Occipital lobe (tissue), 3 donors: ENCODE data around the gene FOXD3. TPM values are rescaled to one million over a fixed set of nuclear protein-coding genes. Genes with fewer than 3 reads are reported as not detected.
A peak's percentile ranks its signal among the peaks of the same experiment; 100 is the strongest.

Experiments used
- DNase-seq: peaks from one replicate; lab custom pipeline; 2025; lab: John Stamatoyannopoulos, UW
- small RNA-seq: library from RNA; depleted of rRNA; stranded (forward); fragments of <200 nt; gene quantifications from one replicate; pipeline ENCODE3, GENCODE V24; 2014
- total RNA-seq: library from RNA; depleted of rRNA; stranded (reverse); fragments of >200 nt; gene quantifications from one replicate; pipeline ENCODE4 v1.2.3, GENCODE V29; 2014

FOXD3 gene
- total RNA-seq, 1 donor from 2014 or later = not detected

DNA sequence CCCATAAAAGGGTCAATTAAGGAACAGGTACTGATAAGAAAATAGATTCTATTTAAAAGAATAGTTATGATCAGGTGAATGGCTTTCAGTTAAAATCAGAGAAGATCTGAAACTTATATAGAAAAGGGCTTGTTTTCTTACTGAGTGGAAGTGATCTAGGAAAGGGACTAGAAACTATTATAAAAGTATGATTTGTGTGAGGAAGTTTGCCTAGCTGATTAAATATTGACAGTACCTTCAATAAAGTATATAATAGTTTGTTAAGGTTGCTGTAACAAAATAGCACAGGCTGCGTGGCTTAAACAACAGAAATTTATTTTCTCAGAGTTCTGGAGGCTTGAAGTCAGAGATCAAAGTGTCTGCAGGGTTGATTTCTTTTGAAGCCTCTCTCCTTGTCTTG lies 39.7 kb downstream of the FOXD3 start:
- DNase-seq = no peak

DNA sequence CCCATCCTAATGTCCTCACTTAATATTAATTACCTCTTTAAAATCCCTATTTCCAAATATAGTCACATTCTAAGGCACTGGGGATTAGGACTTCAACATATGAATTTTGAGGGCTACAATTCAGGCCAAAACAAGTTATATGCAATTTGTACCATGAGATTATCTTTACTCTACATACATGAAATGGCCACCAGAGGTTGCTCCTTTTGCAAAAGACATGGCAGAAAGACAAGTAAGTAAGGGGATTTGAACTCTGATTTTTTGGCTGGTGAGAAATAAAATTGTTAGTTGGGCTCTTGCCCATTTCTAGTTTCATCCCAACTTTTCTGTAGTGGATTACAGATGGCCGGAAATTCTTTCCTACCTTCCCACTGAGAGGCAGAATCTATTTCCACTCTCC lies 40.2 kb downstream of the FOXD3 start:
- no peak for DNase-seq

DNA sequence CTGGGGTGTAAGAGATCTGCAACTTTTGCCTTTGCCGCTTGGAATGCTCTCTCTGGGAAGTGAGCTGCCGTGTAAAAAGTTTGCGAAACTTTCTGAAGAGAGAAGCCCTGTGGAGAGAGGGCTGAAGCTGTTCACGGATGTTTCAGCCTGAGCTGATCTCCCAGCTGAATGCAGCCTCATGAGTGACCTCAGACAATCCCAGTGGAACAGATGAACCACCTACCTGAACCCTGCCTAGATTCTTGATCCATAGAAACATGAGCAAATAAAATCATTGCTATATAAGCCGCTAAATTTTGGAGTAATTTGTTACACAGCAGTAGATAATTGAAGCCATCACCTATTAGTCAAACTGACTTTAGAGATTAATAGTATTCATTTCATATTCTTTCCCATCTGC lies 40.6 kb downstream of the FOXD3 start:
- DNase-seq = no peak

DNA sequence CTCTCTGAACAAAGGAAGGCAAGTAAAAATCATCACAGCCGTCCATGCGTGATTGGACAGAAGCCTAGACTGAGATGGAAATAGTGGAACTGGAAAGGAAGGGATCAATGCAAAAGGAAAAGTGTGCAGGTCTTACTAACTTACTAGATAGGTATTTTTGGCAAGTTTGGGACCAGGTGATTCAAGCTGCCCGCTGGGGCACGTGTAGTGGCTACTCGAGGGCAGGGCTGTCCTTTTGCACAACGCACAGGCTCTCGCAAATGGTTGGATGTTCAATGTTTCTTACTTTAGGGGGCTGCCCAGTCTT lies 44.5 kb downstream of the FOXD3 start:
- no peak for DNase-seq

DNA sequence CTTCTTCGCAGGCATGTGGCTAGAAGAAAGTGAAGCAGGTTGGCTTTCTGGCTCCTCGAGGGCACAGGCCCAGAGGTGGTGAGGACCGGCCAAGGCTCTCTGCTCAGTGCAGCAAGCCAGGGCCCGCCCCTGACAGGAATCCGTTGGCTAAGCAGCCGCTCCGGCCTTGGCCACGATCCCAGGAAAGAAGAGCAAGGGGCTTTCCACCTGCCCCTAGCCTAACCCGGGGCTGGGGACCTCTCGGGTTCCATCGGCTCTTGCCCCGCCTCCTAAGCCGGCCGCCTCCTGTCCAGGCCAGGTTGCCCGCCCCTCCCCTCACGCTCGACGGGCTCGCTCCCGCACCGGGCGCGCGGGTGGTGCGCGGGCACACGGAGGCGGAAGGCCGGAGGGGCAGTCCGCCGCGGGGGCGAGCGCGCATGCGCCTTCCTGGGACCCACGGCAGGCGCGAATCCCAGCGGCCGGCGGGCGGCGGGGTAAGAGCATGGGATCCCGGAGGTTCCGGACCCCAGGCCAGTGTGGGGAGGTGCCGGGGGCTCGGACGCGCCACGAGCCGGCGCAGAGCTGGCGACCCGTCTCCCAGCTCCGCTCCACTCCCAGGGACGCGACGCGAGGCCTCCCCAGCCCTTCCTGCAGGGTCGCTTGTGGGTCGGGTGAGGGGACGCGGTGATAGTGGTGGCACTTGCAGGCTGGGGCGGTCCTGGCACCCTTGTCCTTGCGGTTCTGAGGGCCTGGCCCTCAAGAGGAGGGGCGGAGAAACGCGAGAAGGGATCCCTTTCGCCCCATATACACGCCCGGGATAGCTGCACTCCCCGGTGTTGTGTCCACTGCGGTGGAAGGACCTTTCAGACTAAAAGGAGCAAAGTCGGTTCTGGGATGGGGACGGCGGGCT lies 45.1 kb downstream of the FOXD3 start, which contains the start of gene ALG6:
TSS of gene ALG6 (plus strand) at position 413 of the 889 bp plus-strand sequence. CDS start 3,351 bp downstream, outside the sequence.
- peak; percentile 90 for DNase-seq

DNA sequence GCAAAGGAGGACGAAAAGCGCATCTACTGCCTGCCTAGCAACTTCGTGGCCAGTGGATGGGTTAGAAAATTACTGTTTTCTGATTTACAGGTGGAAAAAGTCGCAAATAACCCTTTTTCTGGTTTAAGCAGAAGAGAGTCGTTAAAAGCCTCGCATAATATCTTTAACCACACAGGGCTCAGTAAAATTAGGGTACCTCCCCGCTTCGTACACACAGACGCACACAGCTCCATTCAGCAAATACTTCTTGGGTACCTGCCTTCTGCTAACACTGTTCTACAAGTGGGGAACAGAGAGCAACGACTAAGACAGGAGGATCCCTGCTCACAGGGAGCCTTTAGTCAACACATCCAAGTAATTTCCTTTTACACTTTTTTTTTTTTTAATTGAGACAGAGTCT lies 45.8 kb downstream of the FOXD3 start:
- no peak for DNase-seq

Small RNAs within 50 kb of the gene (small RNA-seq; reads per million reads assigned to genes)
- gene MIR6068 (not detected), gene RF00019 (not detected)

Other genes with a start within 250 kb of the FOXD3 start
- 73.3 TPM for gene ALG6, start 45.1 kb downstream of the FOXD3 start, total RNA-seq
- gene ITGB3BP, start 200.7 kb downstream of the FOXD3 start, total RNA-seq = 36.8 TPM
- 51.5 TPM for gene EFCAB7, start 201.0 kb downstream of the FOXD3 start, total RNA-seq